ENCODE measurements around the gene MGMT.

DNA sequence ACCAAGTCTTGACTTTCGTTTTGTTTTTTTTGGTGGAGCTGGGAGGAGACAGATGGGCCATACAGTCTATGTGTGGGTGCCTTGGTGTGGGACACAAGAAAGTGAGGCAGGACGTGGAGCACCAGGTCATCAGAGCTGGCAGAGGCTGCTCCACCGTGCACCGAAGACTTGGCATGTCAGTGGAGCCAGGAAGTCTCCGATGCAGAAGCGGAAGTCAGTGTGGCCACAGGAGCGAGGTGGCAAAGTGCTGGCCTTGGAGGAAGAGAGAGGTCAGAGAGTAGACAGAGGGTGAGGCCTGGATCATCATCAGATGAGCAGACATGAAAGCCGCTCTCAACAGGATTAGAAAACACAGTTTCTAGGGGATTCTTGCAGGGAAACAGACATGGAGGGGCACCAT is 116.8 kb downstream of the MGMT start:
- TF ChIP-seq POLR2A (IDR thresholded peaks at IDR 0.05; ENCODE audit: low read depth, low read length): no peak
- no peak for TF ChIP-seq MAZ (IDR thresholded peaks at IDR 0.05; ENCODE audit: borderline replicate concordance, low read depth, low read length)
- TF ChIP-seq RAD21 (IDR thresholded peaks at IDR 0.05; ENCODE audit: low read length): no peak
- TF ChIP-seq, protein P1, sequence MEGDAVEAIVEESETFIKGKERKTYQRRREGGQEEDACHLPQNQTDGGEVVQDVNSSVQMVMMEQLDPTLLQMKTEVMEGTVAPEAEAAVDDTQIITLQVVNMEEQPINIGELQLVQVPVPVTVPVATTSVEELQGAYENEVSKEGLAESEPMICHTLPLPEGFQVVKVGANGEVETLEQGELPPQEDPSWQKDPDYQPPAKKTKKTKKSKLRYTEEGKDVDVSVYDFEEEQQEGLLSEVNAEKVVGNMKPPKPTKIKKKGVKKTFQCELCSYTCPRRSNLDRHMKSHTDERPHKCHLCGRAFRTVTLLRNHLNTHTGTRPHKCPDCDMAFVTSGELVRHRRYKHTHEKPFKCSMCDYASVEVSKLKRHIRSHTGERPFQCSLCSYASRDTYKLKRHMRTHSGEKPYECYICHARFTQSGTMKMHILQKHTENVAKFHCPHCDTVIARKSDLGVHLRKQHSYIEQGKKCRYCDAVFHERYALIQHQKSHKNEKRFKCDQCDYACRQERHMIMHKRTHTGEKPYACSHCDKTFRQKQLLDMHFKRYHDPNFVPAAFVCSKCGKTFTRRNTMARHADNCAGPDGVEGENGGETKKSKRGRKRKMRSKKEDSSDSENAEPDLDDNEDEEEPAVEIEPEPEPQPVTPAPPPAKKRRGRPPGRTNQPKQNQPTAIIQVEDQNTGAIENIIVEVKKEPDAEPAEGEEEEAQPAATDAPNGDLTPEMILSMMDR (conservative IDR thresholded peaks at IDR 0.05; ENCODE audit: low read depth, low read length): no peak
- no peak for TF ChIP-seq FOS (IDR thresholded peaks at IDR 0.05; ENCODE audit: low read depth, low read length)
- no peak for TF ChIP-seq RFX5 (IDR thresholded peaks at IDR 0.05; ENCODE audit: low read depth, low read length)
- TF ChIP-seq, protein P2, sequence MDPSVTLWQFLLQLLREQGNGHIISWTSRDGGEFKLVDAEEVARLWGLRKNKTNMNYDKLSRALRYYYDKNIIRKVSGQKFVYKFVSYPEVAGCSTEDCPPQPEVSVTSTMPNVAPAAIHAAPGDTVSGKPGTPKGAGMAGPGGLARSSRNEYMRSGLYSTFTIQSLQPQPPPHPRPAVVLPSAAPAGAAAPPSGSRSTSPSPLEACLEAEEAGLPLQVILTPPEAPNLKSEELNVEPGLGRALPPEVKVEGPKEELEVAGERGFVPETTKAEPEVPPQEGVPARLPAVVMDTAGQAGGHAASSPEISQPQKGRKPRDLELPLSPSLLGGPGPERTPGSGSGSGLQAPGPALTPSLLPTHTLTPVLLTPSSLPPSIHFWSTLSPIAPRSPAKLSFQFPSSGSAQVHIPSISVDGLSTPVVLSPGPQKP (IDR thresholded peaks at IDR 0.05; ENCODE audit: borderline replicate concordance, low read depth, low read length): no peak
- TF ChIP-seq CEBPB (IDR thresholded peaks at IDR 0.05; ENCODE audit: low read depth, low read length): no peak
- TF ChIP-seq SMC3 (IDR thresholded peaks at IDR 0.05; ENCODE audit: low read depth, low read length): no peak
- TF ChIP-seq MAFK (IDR thresholded peaks at IDR 0.05; ENCODE audit: low read depth, low read length): no peak
- no peak for TF ChIP-seq BHLHE40 (IDR thresholded peaks at IDR 0.05; ENCODE audit: low read depth, low read length)
- TF ChIP-seq, protein P3, sequence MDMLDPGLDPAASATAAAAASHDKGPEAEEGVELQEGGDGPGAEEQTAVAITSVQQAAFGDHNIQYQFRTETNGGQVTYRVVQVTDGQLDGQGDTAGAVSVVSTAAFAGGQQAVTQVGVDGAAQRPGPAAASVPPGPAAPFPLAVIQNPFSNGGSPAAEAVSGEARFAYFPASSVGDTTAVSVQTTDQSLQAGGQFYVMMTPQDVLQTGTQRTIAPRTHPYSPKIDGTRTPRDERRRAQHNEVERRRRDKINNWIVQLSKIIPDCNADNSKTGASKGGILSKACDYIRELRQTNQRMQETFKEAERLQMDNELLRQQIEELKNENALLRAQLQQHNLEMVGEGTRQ (IDR thresholded peaks at IDR 0.05; ENCODE audit: low read depth, low read length): no peak
- TF ChIP-seq NFE2L2 (IDR thresholded peaks at IDR 0.05; ENCODE audit: low read depth, low read length): no peak
- TF ChIP-seq CHD1 (IDR thresholded peaks at IDR 0.05; ENCODE audit: low read depth, low read length): no peak

Measured in IMR-90 (cell line).